Kidney epithelial cell (primary cell): ENCODE data around the gene SLIT1. TPM values are rescaled to one million over a fixed set of nuclear protein-coding genes. Genes with fewer than 3 reads are reported as not detected.

Experiments
- DNase-seq: peaks from one replicate; pipeline ENCODE4 v3.0.0-alpha.2; 2010; ENCODE audit warnings: low read depth
- H3K27me3 ChIP-seq: 2 replicates; pipeline ENCODE4 v1.6.0; 2011; ENCODE audit warnings: low read length; ENCODE audit not compliant: control insufficient read depth, insufficient read depth
- H3K36me3 ChIP-seq: 2 replicates; pipeline ENCODE4 v1.5.1; 2011; ENCODE audit warnings: low read length; ENCODE audit not compliant: control insufficient read depth, insufficient read depth
- H3K4me3 ChIP-seq: 2 replicates; pipeline ENCODE4 v1.5.1; 2011; ENCODE audit warnings: low read depth, mild to moderate bottlenecking, control low read depth, low read length
- CTCF ChIP-seq: IDR thresholded peaks from 2 replicates; pipeline ENCODE4 v1.5.1; 2011; ENCODE audit warnings: mild to moderate bottlenecking, moderate library complexity, low read length, control low read depth, inconsistent platforms; ENCODE audit not compliant: insufficient read depth, poor library complexity, severe bottlenecking
- total RNA-seq: library from RNA; depleted of rRNA; stranded (reverse); fragments of >200 nt; gene quantifications from 2 replicates; pipeline ENCODE4 v1.2.3, GENCODE V29; 2015

SLIT1 gene
- total RNA-seq, 1 donor from 2014 or later: 0.17 TPM

GRCh38 chr10:97102441-97102840 lies 83.3 kb downstream of the SLIT1 start:
- no peaks in the 10 kb centered on the region for H3K36me3 ChIP-seq
- no peak for TF ChIP-seq CTCF
- H3K27me3 ChIP-seq: peaks cover 47% of the 10 kb centered on the region
- H3K4me3 ChIP-seq: no peak overlapping the region
- no peak for DNase-seq

GRCh38 chr10:97101166-97101940 lies 84.4 kb downstream of the SLIT1 start:
- peaks cover 57% of the 10 kb centered on the region for H3K27me3 ChIP-seq
- TF ChIP-seq CTCF: no peak
- no peak overlapping the region for H3K4me3 ChIP-seq
- H3K36me3 ChIP-seq: no peaks in the 10 kb centered on the region
- DNase-seq: no peak

GRCh38 chr10:97100657-97101056 lies 85.1 kb downstream of the SLIT1 start:
- Histone ChIP-seq H3K36me3 (no peaks in the 10 kb centered on the region), H3K27me3 (peaks cover 58% of the 10 kb centered on the region), H3K4me3 (no peak overlapping the region)
- TF ChIP-seq CTCF: no peak
- no peak for DNase-seq

GRCh38 chr10:97099868-97100267 lies 85.9 kb downstream of the SLIT1 start:
- Histone ChIP-seq H3K36me3 (no peaks in the 10 kb centered on the region), H3K27me3 (peaks cover 64% of the 10 kb centered on the region), H3K4me3 (no peak overlapping the region)
- DNase-seq: no peak
- TF ChIP-seq CTCF: no peak

- Histone ChIP-seq H3K27me3 (peaks cover 60% of the 10 kb centered on the region), H3K36me3 (no peaks in the 10 kb centered on the region), H3K4me3 (no peak overlapping the region)
- DNase-seq: no peak
- no peak for TF ChIP-seq CTCF
Observed at GRCh38 chr10:97099089-97099488, 86.7 kb downstream of the SLIT1 start.

GRCh38 chr10:97097084-97097433 lies 88.7 kb downstream of the SLIT1 start:
- Histone ChIP-seq H3K36me3 (no peaks in the 10 kb centered on the region), H3K27me3 (peaks cover 53% of the 10 kb centered on the region), H3K4me3 (no peak overlapping the region)
- DNase-seq: no peak
- no peak for TF ChIP-seq CTCF
